ENCODE data around the gene HECTD2.
"Not testable (repeated sequence)": the region's sequence is repeated elsewhere in the genome, so short reads cannot be mapped to it uniquely, and the experiment has no call there.

HECTD2 gene

GRCh38 chr10:91409869-91410637 lies at the start of gene HECTD2:
Gene HECTD2, plus strand, starts transcription at chr10:91410344. Its CDS starts 95 bp downstream, at chr10:91410439.
- peak; percentile 86 for DNase-seq

GRCh38 chr10:91360461-91360860 lies 49.7 kb upstream of the HECTD2 start:
- no peak for DNase-seq

DNA sequence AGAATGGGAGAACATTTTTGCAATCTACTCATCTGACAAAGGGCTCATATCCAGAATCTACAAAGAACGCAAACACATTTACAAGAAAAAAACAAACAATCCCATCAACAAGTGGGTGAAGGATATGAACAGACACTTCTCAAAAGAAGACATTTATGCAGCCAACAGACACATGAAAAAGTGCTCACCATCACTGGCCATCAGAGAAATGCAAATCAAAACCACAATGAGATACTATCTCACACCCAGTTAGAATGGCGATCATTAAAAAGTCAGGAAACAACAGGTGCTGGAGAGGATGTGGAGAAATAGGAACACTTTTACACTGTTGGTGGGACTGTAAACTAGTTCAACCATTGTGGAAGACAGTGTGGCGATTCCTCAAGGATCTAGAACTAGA lies 44.6 kb upstream of the HECTD2 start:
- DNase-seq = not testable (repeated sequence)

- DNase-seq = no peak
Measured at GRCh38 chr10:91366704-91367103, 43.4 kb upstream of the HECTD2 start.

- DNase-seq = no peak
Measured at GRCh38 chr10:91367127-91367531, 43.0 kb upstream of the HECTD2 start.

DNA sequence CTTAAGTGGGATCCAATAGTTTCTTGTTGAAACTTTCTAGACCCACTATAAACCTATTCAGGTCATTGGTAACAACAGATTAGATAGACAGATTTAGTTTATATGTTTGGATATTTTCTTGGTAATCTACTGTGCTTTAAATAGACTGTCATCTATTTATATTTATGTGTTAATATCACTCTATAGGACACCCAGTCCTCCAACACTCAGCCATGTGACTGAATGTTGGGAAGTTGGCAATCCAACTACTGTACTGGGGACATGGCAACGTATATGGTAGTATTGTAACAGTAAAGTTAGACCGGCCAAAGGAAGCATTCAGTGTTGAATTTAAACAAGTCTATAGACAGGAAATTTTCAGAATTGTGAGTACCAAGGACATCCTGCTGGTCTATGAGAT lies 42.6 kb upstream of the HECTD2 start:
- DNase-seq = no peak

DNA sequence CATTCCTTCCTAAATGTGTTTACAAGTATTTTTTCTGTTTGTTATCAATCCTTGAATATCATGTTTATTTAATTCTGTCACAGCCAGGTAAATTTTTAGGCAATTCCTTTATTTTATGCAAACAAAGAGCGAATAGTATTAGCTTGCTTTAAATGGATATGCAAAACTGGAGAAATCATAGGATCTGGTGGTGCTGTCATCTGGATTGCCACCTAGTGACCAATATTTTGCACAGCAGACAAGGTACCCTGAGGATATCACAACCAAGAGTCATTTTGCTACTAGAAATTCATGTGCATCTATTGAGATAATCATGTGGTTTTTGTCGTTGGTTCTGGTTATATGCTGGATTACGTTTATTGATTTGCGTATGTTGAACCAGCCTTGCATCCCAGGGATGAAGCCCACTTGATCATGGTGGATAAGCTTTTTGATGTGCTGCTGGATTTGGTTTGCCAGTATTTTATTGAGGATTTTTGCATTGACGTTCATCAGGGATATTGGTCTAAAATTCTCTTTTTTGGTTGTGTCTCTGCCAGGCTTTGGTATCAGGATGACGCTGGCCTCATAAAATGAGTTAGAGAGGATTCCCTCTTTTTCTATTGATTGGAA lies 40.1 kb upstream of the HECTD2 start:
- DNase-seq = not testable (repeated sequence)

- no peak for DNase-seq
Measured at GRCh38 chr10:91374052-91374451, 36.1 kb upstream of the HECTD2 start.

DNA sequence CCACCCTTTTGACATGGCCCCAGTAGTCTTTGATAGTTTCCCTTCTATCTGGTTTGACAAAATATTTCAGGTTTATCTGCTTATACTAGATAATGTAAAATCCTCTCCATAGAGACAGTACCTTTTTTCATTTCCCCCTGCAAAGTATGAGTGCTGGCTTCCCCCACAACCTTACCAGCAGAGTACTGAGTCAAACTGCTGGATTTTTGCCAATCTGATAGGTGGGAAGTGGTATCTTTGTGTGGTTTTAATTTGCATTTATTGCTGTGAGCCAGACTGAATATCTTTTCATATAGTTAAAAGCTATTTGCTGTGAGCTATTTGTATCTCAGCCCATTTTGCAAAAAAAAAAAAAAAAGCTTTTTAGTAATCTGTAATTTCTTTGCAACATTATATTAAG lies 32.1 kb upstream of the HECTD2 start:
- peak; percentile 70 for DNase-seq

- no peak for DNase-seq
Measured at GRCh38 chr10:91380873-91381256, 29.3 kb upstream of the HECTD2 start.

- DNase-seq = no peak
Measured at GRCh38 chr10:91381257-91381891, 28.8 kb upstream of the HECTD2 start.

- DNase-seq = no peak
Measured at GRCh38 chr10:91385306-91386085, 24.6 kb upstream of the HECTD2 start.

- peak; percentile 81 for DNase-seq
Measured at GRCh38 chr10:91389636-91390512, 20.3 kb upstream of the HECTD2 start.

- DNase-seq = not testable (repeated sequence)
Measured at GRCh38 chr10:91390513-91390825, 19.7 kb upstream of the HECTD2 start.

DNA sequence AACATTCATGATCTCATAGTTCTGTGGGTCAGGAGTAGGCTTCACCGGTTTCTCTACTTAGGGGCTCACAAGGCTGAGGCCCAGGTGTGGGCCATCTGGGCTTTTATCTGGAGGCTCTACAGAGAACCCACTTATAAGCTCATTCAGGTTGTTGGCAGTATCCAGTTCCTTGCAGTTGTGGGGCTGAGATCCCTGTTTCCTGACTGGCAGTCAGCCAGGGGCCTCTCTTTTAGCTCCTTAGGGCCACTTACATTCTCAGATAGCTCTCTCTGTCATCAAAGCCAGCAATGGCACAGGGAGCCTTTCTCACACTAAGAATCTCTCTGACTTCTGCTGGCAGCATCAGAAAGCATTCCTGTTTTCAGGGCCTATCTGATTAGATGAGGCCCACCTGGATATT lies 18.2 kb upstream of the HECTD2 start:
- DNase-seq = no peak

DNA sequence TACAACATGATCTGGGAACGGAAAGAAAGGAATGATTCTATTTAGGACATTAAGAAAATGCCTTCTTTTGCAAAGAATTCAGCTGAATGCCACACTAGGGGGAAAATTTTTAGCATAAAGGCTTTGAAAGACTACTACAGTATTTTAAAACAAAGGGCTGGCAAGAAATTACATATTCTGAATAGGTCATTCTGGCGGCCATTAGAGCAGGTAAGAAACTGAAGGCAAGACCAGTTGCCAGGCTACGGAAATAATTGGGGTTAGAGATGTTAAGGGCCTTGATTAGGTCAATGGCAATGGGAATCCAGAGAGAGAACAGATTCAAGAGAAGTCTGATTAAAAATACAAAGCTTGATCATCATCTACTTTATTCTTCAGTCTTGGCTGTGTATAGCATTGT lies 3.8 kb upstream of the HECTD2 start:
- no peak for DNase-seq

- DNase-seq = peak; percentile 44
Measured at GRCh38 chr10:91409069-91409868, 875 bp upstream of the HECTD2 start.

GRCh38 chr10:91410638-91411371 lies 661 bp downstream of the HECTD2 start:
- DNase-seq = peak; percentile 26

- DNase-seq = no peak
Measured at GRCh38 chr10:91411621-91412020, 1.5 kb downstream of the HECTD2 start.

DNA sequence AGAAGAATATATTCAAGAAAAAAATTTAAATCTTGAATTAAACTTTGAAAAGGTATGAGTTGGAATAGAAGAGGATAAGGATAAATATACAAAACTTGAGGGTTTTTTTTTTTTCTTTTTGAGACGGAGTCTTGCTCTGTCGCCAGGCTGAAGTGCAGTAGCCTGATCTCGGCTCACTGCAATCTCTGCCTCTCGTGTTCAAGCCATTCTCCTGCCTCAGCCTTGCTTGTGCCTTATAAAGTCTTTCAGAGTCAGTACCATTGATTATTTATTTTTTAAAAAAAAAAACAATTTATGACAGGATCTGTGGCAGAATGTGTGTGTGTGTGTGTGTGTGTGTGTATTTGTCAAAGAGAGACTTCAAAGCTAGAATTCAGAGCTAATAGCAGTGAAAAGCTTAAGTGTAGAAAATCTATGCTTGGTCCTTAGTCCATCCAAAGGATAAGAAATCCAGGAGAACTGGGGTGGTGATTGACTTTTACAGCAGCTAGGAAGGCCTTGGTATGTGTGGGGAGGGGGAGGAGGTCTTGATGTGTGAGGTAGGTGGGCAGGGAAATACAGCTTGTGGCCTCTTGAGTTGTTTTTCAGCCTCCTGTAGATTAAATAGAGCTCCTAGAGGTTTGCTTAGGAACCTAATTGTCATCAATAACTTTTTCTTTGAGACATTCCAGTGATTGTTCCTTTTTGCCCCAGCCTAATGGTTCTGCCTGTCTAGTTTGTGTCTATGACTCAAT lies 2.4 kb downstream of the HECTD2 start:
- no peak for DNase-seq
